GM12878 (cell line): ENCODE measurements around the gene TMPRSS3. TPM values are rescaled to one million over a fixed set of nuclear protein-coding genes. Genes with fewer than 3 reads are reported as not detected.

Source experiments
- ATAC-seq: fragments of 200-7000 bp; cut with Tn5 transposase; 3 replicates; pipeline ENCODE4 v1.9.1; 2020; ENCODE audit warnings: mild to moderate bottlenecking, moderate library complexity
- BruUV-seq: library from RNA; stranded (reverse); fragments of 400-500 nt; replicated peaks from 2 replicates; lab custom pipeline; 2021; lab: Mats Ljungman, UMichigan
- CTCF ChIA-PET: fragments of 300-600 bp; sonication (Branson Sonifier 250); formaldehyde crosslinking; extraction: SDS; loops from one replicate; lab custom pipeline; 2021; ENCODE audit warnings: inconsistent platforms; lab: Yijun Ruan, JAX
- POLR2A ChIA-PET: fragments of 350-600 bp; formaldehyde crosslinking; extraction: SDS; loops from one replicate; lab custom pipeline; 2021; ENCODE audit warnings: inconsistent platforms; lab: Charles Lee
- RAD21 ChIA-PET: fragments of 300-600 bp; sonication (Branson Sonifier 250); formaldehyde crosslinking; loops from one replicate; lab custom pipeline; 2023; ENCODE audit warnings: antibody characterized with exemption; ENCODE audit not compliant: unreplicated experiment; lab: Charles Lee
- SMC1A ChIA-PET: fragments of 300-600 bp; sonication (Branson Sonifier 250); formaldehyde crosslinking; loops from one replicate; lab custom pipeline; 2023; ENCODE audit not compliant: unreplicated experiment, uncharacterized antibody; lab: Charles Lee
- DNase-seq: peaks from one replicate; pipeline ENCODE4 v3.0.0-alpha.2; 2011; ENCODE audit warnings: low read depth, low spot score
- FAIRE-seq: peaks from 3 replicates; lab custom pipeline; 2011; peaks lifted over from hg19 to GRCh38; lab: Jason Lieb, UNC
- H2AFZ ChIP-seq: 2 replicates; pipeline ENCODE4 v1.6.0; 2011; ENCODE audit warnings: low read depth, low read length, control low read depth; ENCODE audit not compliant: control insufficient read depth
- H3K27ac ChIP-seq: 2 replicates; pipeline ENCODE4 v1.5.1; 2011; ENCODE audit warnings: control low read depth; ENCODE audit not compliant: control insufficient read depth, insufficient read depth
- H3K27me3 ChIP-seq, 2 experiments: replicated peaks in 1 of 2; 2 replicates each; pipeline versions ENCODE4 v1.6.0 to v1.6.1; 2011; ENCODE audit warnings: low read length in 1 of 2; ENCODE audit not compliant: control insufficient read depth in 2 of 2, insufficient read depth in 2 of 2
- H3K36me3 ChIP-seq, 2 experiments: 2 replicates each; pipeline ENCODE4 v1.5.1; 2011; ENCODE audit warnings: low read length in 1 of 2; ENCODE audit not compliant: control insufficient read depth in 2 of 2, insufficient read depth in 2 of 2
- H3K4me1 ChIP-seq: 2 replicates; pipeline ENCODE4 v1.6.1; 2011; ENCODE audit warnings: mild to moderate bottlenecking, low read length, moderate library complexity, mixed read lengths; ENCODE audit not compliant: control insufficient read depth, insufficient read depth
- H3K4me2 ChIP-seq: 2 replicates; pipeline ENCODE4 v1.6.0; 2011; ENCODE audit warnings: control low read depth; ENCODE audit not compliant: control insufficient read depth, insufficient read depth
- H3K4me3 ChIP-seq: fragments of 200-600 bp; sonication (generic); 2 replicates; pipeline ENCODE4 v1.5.1; 2016
- H3K79me2 ChIP-seq: 2 replicates; pipeline ENCODE4 v1.6.0; 2011; ENCODE audit warnings: low read length; ENCODE audit not compliant: control insufficient read depth, insufficient read depth
- H3K9ac ChIP-seq: 2 replicates; pipeline ENCODE4 v1.8.0; 2011; ENCODE audit warnings: low read length, control low read depth, mixed read lengths; ENCODE audit not compliant: control insufficient read depth, insufficient read depth
- H3K9me3 ChIP-seq: replicated peaks from 3 replicates; pipeline ENCODE4 v1.5.1; 2011; ENCODE audit warnings: mild to moderate bottlenecking, low read length; ENCODE audit not compliant: control insufficient read depth, insufficient read depth
- H4K20me1 ChIP-seq: 2 replicates; pipeline ENCODE4 v1.6.0; 2011; ENCODE audit not compliant: control insufficient read depth, insufficient read depth
- ATF7 ChIP-seq: fragments of 450-650 bp; IDR thresholded peaks from 2 replicates; pipeline ENCODE4 v1.6.1; 2016; ENCODE audit warnings: low read depth, mild to moderate bottlenecking
- EED ChIP-seq: sonication (generic); IDR thresholded peaks from 2 replicates; pipeline ENCODE4 v1.6.1; 2016; ENCODE audit warnings: antibody characterized with exemption, low read depth
- GABPA ChIP-seq: IDR thresholded peaks from 2 replicates; pipeline ENCODE4 v1.6.1; 2014; ENCODE audit warnings: antibody characterized with exemption, low read depth, mild to moderate bottlenecking, inconsistent platforms
- MEF2B ChIP-seq: fragments of 450-650 bp; IDR thresholded peaks from 2 replicates; pipeline ENCODE4 v1.6.1; 2018; ENCODE audit warnings: mild to moderate bottlenecking, moderate library complexity; ENCODE audit not compliant: partially characterized antibody, poor library complexity, severe bottlenecking
- NBN ChIP-seq: fragments of 450-650 bp; IDR thresholded peaks from 2 replicates; pipeline ENCODE4 v1.6.1; 2016
- NR2F1 ChIP-seq: fragments of 450-650 bp; conservative IDR thresholded peaks from 2 replicates; pipeline ENCODE4 v1.6.1; 2017; ENCODE audit warnings: mild to moderate bottlenecking
- NRF1 ChIP-seq: conservative IDR thresholded peaks from 2 replicates; pipeline ENCODE4 v1.6.1; 2011; ENCODE audit warnings: mild to moderate bottlenecking, low read depth, low read length, improper control_type of control experiment
- SIN3A ChIP-seq: IDR thresholded peaks from 2 replicates; pipeline ENCODE4 v1.6.1; 2012; ENCODE audit warnings: low read depth, low read length, improper control_type of control experiment
- SIX5 ChIP-seq: IDR thresholded peaks from 2 replicates; pipeline ENCODE4 v1.6.1; 2011; ENCODE audit warnings: mild to moderate bottlenecking, low read depth, low read length, moderate library complexity; ENCODE audit not compliant: severe bottlenecking
- SUPT20H ChIP-seq: IDR thresholded peaks from 2 replicates; pipeline ENCODE4 v1.6.1; 2011; ENCODE audit warnings: low read depth, mild to moderate bottlenecking, low read length, moderate library complexity, borderline replicate concordance; ENCODE audit not compliant: control insufficient read depth
- WGBS: methylation state at CpG from one replicate; pipeline ENCODE4 v1.1.6; 2016; ENCODE audit warnings: low lambda C conversion rate; ENCODE audit not compliant: insufficient replicate concordance, insufficient coverage; ENCODE audit errors: missing lambda C conversion rate; 5-methylcytosine and 5-hydroxymethylcytosine counted together
- in situ Hi-C: fragments of 300-500 bp; cut with MboI; formaldehyde crosslinking; loops from 9 replicates; pipeline ENCODE4 v1.14.3; 2018; ENCODE audit warnings: mixed read lengths
- intact Hi-C: fragments of 100-400 bp; cut with micrococcal nuclease; formaldehyde crosslinking; loops from one replicate; pipeline ENCODE4 v1.14.2; 2022; ENCODE audit not compliant: unreplicated experiment
- polyA plus RNA-seq, 11 experiments: library from polyadenylated mRNA; depleted of rRNA in 4 of 11; unstranded in 6 of 11; stranded (reverse) in 5 of 11; fragments of >200 nt; fragmentation: Nextera tagmentation in 4 of 11; fragmentation: Illumina TruSeq in 1 of 11; extraction: Ambion mirVana in 4 of 11; extraction: Trizol in 1 of 11; gene quantifications; 1 replicate in 1 of 11; 2 replicates in 10 of 11; pipeline versions ENCODE4 v1.2.1 to v1.2.3, GENCODE V29; 2011 to 2016; ENCODE audit warnings: inconsistent platforms in 2 of 11, missing spikeins in 2 of 11, low read depth in 1 of 11
- total RNA-seq, 4 experiments: library from RNA; depleted of rRNA in 3 of 4; stranded (reverse); fragments of >200 nt in 3 of 4; fragmentation: Illumina TruSeq in 1 of 4; extraction: Trizol in 1 of 4; gene quantifications; 2 replicates each; pipeline versions ENCODE4 v1.2.1 to v1.2.3, GENCODE V29; 2013 to 2021
- TF ChIP-seq, protein P1 (sequence below): fragments of 150-350 bp; IDR thresholded peaks from 2 replicates; pipeline ENCODE4 v1.6.1; 2014; ENCODE audit warnings: mild to moderate bottlenecking, low read depth, low read length
- TF ChIP-seq, protein P2 (sequence below): IDR thresholded peaks from 2 replicates; pipeline ENCODE4 v1.6.1; 2012; ENCODE audit warnings: low read depth, low read length, improper control_type of control experiment
- TF ChIP-seq, protein P3 (sequence below): fragments of 450-650 bp; IDR thresholded peaks from 2 replicates; pipeline ENCODE4 v1.6.1; 2017; ENCODE audit warnings: mild to moderate bottlenecking, moderate library complexity

Gene TMPRSS3
- total and polyA plus RNA-seq, 10 of the 15 experiments (the other 5 are each of a cell fraction or from before 2014, with no cell fraction given) = 0.51 to 1.5 (median 0.82) TPM; not detected in 1

DNA sequence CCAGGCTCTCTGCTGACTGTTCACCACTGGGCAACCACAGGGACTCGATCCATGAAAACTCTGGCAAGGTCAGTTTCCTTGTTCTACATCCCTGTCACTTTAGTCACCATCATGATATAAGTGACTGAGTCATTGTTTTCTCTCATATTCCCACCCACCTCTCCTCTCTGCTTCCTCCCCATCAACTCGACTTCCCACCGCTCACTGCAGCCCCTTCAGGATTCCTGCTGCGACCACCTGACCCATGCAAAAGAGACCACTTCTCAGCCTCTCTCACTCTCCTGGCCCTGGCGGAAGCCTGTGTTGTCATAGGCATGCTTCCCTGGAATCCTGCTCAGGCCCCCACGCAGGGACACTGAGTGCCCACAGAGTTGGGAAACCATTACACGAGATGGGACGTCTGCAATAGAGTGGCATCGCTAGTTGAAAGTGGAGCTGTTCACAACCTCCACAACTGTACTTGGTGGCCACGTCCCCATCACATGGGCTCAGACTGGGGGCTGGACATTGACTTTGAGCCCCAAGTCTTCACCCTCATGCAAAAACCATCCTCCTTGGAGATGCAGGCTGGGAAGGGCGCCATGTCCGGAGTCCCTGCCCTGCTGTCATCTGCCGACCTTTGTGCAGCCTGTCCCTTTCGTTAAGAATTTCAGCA is 43.3 kb downstream of the TMPRSS3 start (continued):
- TF ChIP-seq SIX5 = no peak
- TF ChIP-seq, protein P1, sequence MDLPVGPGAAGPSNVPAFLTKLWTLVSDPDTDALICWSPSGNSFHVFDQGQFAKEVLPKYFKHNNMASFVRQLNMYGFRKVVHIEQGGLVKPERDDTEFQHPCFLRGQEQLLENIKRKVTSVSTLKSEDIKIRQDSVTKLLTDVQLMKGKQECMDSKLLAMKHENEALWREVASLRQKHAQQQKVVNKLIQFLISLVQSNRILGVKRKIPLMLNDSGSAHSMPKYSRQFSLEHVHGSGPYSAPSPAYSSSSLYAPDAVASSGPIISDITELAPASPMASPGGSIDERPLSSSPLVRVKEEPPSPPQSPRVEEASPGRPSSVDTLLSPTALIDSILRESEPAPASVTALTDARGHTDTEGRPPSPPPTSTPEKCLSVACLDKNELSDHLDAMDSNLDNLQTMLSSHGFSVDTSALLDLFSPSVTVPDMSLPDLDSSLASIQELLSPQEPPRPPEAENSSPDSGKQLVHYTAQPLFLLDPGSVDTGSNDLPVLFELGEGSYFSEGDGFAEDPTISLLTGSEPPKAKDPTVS = no peak
- TF ChIP-seq, all 136 proteins: peak for 0

DNA sequence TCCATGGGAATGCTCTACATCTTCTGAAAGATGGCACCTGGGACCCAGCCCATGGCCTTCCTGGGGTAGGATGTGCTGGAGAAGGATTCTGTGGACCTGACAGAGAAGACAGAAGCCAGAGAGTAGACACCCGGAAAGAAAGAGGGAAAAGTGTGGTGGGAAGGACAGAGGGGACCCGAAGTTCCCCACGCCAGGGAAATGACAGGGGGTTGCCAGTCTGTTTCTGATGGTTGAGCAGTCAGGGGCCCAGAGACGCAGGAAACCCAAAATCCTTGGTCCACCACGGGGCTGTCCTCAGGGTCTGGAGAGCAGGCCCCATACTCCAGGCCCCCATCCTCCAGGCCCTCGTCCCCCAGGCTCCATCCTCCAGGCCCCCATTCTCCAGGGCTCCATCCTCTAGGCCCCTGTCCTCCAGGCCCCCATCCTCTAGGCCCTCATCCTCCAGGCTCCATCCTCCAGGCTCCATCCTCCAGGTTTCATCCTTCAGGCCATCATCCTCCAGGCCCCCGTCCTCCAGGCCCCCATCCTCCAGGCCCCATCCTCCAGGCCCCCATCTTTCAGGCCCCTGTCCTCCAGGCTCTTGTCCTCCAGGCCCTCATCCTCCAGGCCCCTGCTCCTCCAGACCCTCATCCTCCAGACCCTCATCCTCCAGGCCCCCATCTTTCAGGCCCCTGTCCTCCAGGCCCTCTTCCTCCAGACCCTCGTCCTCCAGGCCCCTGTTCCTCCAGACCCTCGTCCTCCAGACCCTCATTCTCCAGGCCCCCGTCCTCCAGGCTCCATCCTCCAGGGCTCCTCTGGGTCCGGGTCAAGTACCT is 44.0 kb downstream of the TMPRSS3 start:
- DNase-seq = no peak
- H3K36me3 ChIP-seq = no peaks in the 10 kb centered on the region
- ChIA-PET SMC1A (no interaction called here), POLR2A (no interaction called here), CTCF (no interaction called here)
- 9% methylated on average over 10 of the region's 11 CpGs for WGBS
- no peak overlapping the region for H3K4me3 ChIP-seq
- no peaks in the 10 kb centered on the region for H3K79me2 ChIP-seq
- H3K4me2 ChIP-seq = no peak overlapping the region
- no peaks in the 10 kb centered on the region for H4K20me1 ChIP-seq
- intact Hi-C loops = no loop called here
- no peaks in the 10 kb centered on the region for H3K27me3 ChIP-seq
- no peaks in the 10 kb centered on the region for H3K4me1 ChIP-seq
- no peak for TF ChIP-seq GABPA
- no peak for TF ChIP-seq SUPT20H
- TF ChIP-seq, protein P2, sequence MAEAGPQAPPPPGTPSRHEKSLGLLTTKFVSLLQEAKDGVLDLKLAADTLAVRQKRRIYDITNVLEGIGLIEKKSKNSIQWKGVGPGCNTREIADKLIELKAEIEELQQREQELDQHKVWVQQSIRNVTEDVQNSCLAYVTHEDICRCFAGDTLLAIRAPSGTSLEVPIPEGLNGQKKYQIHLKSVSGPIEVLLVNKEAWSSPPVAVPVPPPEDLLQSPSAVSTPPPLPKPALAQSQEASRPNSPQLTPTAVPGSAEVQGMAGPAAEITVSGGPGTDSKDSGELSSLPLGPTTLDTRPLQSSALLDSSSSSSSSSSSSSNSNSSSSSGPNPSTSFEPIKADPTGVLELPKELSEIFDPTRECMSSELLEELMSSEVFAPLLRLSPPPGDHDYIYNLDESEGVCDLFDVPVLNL = no peak
- TF ChIP-seq NBN = no peak
- no peak for TF ChIP-seq NR2F1
- TF ChIP-seq MEF2B = no peak
- TF ChIP-seq EED = no peak
- TF ChIP-seq, protein P3, sequence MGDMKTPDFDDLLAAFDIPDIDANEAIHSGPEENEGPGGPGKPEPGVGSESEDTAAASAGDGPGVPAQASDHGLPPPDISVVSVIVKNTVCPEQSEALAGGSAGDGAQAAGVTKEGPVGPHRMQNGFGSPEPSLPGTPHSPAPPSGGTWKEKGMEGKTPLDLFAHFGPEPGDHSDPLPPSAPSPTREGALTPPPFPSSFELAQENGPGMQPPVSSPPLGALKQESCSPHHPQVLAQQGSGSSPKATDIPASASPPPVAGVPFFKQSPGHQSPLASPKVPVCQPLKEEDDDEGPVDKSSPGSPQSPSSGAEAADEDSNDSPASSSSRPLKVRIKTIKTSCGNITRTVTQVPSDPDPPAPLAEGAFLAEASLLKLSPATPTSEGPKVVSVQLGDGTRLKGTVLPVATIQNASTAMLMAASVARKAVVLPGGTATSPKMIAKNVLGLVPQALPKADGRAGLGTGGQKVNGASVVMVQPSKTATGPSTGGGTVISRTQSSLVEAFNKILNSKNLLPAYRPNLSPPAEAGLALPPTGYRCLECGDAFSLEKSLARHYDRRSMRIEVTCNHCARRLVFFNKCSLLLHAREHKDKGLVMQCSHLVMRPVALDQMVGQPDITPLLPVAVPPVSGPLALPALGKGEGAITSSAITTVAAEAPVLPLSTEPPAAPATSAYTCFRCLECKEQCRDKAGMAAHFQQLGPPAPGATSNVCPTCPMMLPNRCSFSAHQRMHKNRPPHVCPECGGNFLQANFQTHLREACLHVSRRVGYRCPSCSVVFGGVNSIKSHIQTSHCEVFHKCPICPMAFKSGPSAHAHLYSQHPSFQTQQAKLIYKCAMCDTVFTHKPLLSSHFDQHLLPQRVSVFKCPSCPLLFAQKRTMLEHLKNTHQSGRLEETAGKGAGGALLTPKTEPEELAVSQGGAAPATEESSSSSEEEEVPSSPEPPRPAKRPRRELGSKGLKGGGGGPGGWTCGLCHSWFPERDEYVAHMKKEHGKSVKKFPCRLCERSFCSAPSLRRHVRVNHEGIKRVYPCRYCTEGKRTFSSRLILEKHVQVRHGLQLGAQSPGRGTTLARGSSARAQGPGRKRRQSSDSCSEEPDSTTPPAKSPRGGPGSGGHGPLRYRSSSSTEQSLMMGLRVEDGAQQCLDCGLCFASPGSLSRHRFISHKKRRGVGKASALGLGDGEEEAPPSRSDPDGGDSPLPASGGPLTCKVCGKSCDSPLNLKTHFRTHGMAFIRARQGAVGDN = no peak
- no peak for TF ChIP-seq NRF1
- TF ChIP-seq SIN3A = no peak
- no peak for TF ChIP-seq ATF7
- TF ChIP-seq, all 136 proteins: peak for 0
- BruUV-seq = no TSS peak
- ATAC-seq = no peak
- H2AFZ ChIP-seq = no peak overlapping the region
- no peak for FAIRE-seq
- in situ Hi-C loops = no loop called here
- RAD21 ChIA-PET = no interaction called here
- H3K27ac ChIP-seq = no peak overlapping the region
- no peak overlapping the region for H3K9ac ChIP-seq
- H3K9me3 ChIP-seq = peaks cover 11% of the 10 kb centered on the region; the same call in 2 of the 3 replicates
